Keratinocyte (primary cell): ENCODE data around the gene PMPCB.

Experiments used
- CTCF ChIP-seq, 3 experiments: IDR thresholded peaks in 1 of 3; conservative IDR thresholded peaks in 1 of 3; optimal IDR thresholded peaks in 1 of 3; 2 replicates in 2 of 3; 3 replicates in 1 of 3; pipeline versions ENCODE3 to v1.5.1; 2011; ENCODE audit warnings: low read length in 3 of 3, mild to moderate bottlenecking in 3 of 3, moderate library complexity in 2 of 3, control low read depth in 1 of 3, inconsistent platforms in 1 of 3; ENCODE audit not compliant: insufficient read depth in 2 of 3; ENCODE audit errors: extremely low read depth in 1 of 3
- EZH2 ChIP-seq: IDR thresholded peaks from one replicate; pipeline ENCODE4 v1.6.1; 2012; ENCODE audit warnings: inconsistent platforms, mild to moderate bottlenecking, low read length, moderate library complexity

DNA sequence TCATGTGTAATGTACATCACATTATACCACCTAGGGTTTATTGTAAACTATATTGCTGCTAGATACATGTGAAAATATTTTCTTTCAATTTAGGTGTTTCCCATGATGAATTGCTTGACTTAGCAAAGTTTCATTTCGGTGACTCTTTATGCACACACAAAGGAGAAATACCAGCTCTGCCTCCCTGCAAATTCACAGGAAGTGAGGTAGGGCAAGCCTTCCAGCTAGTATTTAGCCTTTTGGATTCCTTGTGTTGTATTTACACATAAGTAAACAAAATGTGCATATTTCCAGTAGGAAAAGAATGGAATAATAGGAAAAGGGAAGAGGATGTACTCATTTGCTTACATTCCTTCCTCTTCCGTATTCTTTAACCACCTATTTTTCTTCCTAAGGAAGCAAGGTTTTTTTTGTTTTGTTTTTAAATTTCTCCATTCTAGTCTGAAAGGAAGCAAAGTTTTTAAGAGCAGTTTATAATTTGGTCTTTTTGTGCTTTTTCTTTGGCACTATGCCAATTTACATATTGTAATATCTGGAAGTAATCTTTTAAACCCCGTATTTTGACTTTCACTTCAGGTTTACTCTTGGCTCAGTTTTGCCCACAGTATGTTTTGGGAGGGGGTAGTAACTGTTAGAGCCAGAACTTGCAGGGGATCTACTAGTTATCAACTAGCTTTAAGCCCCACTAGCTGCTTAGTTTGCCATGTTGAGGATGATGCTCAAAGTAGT, 10.4 kb downstream of the PMPCB start:
- TF ChIP-seq CTCF (optimal IDR thresholded peaks at IDR 0.05 in 1 of 3, IDR thresholded peaks at IDR 0.05 in 1 of 3, conservative IDR thresholded peaks at IDR 0.05 in 1 of 3; ENCODE audit: extremely low read depth in 1 of 3, insufficient read depth in 2 of 3, low read length in 3 of 3) (no peak), EZH2 (no peak)
